Activated CD4-positive, alpha-beta T cell treated with anti-CD3 and anti-CD28 coated beads, Interleukin-2, Interleukin-6, amounts not matched to agents 100 ng/mL and 50 ng/mL, durations not matched to agents 16 hours and 8 hours (primary cell): ENCODE data around the gene AFG1L.
"Not testable (repeated sequence)": the region's sequence is repeated elsewhere in the genome, so short reads cannot be mapped to it uniquely, and the experiment has no call there.

Experiments used
- DNase-seq: peaks from one replicate; pipeline ENCODE4 v3.0.0-alpha.2; 2020

AFG1L gene

GRCh38 chr6:108419474-108419873 lies 124.6 kb downstream of the AFG1L start:
- no peak for DNase-seq

GRCh38 chr6:108419934-108420609 lies 125.2 kb downstream of the AFG1L start:
- DNase-seq: no peak

DNA sequence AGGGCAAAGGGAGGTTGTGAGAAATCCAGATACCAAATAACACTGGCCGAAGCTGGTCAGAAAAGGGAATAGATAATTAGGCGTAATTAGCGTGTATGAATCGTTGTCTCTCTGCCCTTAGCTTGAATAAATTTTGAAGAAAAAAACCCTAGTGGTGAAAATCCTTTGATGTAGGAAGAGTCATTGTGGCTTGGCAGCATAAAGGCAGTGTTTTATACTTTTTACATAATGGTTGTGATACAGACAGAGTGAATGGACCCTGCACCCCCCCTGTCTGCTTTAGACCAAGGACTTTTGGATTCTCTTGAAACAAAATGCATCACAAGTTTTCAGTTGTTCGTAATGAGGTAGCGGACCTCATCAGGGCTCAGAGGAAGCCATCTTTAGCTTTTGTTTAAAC lies 126.5 kb downstream of the AFG1L start:
- no peak for DNase-seq

GRCh38 chr6:108423982-108424705 lies 129.3 kb downstream of the AFG1L start:
- DNase-seq: no peak

GRCh38 chr6:108425428-108425827 lies 130.6 kb downstream of the AFG1L start:
- no peak for DNase-seq

- DNase-seq: no peak
Measured at GRCh38 chr6:108432143-108432542, 137.3 kb downstream of the AFG1L start.

DNA sequence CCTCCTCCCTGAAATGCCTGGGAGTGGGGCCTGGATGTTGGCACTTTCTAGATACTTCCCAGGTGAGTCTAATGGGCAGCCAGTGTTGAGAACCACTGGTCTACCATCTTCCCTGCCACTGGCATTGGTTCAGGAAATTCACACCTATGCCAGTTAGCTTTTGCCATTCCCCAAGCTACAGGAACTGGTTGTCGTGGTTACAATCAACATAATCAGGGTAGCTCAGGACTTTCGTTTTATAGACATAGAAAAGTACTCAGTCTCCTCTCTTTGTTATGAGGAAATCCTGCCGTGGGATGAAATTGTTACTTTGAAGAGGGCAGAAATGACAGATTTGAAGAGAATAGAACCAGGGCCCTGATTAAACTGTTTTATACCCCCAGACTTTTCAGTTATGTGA lies 137.9 kb downstream of the AFG1L start:
- no peak for DNase-seq

GRCh38 chr6:108434222-108434621 lies 139.4 kb downstream of the AFG1L start:
- DNase-seq: no peak

GRCh38 chr6:108435391-108435790 lies 140.5 kb downstream of the AFG1L start:
- no peak for DNase-seq

DNA sequence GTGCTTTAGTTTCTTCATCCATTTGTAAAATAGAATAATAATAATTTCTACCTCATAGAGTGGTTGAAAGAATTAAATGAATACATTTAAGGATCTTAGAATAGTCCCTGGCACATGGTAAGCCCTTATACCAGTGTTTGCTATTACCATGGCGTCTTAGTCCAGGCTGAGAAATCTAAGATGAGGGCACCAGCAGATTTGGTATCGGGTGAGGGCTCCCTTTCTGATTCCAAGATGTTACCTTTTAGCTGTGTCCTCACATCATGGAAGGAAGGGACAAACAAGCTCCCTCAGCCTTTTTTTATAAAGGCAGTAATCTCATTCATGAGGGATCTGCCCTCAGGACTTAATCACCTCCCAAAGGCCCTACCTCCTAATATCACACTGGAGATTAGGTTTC lies 141.9 kb downstream of the AFG1L start:
- DNase-seq: no peak

GRCh38 chr6:108437821-108438220 lies 143.0 kb downstream of the AFG1L start:
- DNase-seq: no peak

GRCh38 chr6:108438918-108439317 lies 144.1 kb downstream of the AFG1L start:
- DNase-seq: no peak

GRCh38 chr6:108441141-108441540 lies 146.3 kb downstream of the AFG1L start:
- no peak for DNase-seq

- no peak for DNase-seq
Measured at GRCh38 chr6:108442770-108443520, 148.1 kb downstream of the AFG1L start.

- DNase-seq: no peak
Measured at GRCh38 chr6:108446629-108447150, 151.8 kb downstream of the AFG1L start.

- no peak for DNase-seq
Measured at GRCh38 chr6:108448481-108448880, 153.6 kb downstream of the AFG1L start.

DNA sequence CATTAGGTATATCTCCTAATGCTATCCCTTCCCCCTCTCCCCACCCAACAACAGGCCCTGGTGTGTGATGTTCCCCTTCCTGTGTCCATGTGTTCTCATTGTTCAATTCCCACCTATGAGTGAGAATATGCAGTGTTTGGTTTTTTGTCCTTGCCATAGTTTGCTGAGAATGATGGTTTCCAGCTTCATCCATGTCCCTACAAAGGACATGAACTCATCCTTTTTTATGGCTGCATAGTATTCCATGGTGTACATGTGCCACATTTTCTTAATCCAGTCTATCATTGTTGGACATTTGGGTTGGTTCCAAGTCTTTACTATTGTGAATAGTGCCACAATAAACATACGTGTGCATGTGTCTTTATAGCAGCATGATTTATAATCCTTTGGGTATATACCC lies 154.9 kb downstream of the AFG1L start:
- DNase-seq: not testable (repeated sequence)

- no peak for DNase-seq
Measured at GRCh38 chr6:108451816-108452215, 157.0 kb downstream of the AFG1L start.

DNA sequence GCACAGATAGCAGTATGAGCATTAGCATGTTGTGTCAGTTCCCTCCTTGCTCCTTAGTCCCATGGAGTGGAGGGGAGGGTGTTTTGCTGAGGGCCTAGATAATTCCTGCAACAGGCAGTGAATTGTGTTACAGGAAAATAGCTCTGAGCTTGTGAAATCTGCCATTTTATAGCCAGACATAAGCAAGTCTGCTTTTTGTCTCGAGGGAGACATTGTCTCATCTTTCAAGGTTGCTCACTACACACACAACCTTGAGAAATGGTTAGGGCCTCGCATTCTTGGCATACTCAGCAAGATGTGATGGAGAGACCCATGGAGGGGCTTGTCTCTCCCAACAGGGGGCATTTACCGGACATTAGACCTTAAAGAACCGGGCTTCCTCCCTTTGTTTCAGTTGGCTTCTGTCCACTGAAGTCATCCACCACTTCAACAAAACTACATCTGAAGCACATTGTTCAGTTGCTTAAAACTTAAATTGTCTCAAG lies 157.9 kb downstream of the AFG1L start:
- DNase-seq: no peak

- no peak for DNase-seq
Measured at GRCh38 chr6:108453601-108454185, 158.8 kb downstream of the AFG1L start.

DNA sequence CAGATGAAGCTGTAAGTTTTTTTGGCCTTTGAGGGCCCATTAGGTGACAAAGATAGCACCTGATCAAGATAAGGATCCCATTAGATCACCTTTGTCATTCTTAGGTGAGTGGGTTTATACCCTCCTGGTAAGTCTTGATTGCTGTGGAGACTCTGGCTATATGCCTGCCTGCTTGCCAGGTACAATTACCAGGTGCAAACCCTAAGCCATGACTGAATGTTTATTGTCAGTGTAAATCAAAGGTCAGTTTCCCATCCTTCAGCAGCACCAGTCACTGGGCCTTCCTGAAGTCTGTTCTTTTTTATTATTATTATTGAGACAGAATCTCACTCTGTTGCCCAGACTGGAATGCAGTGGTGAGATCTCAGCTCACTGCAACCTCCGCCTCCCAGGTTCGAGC lies 159.5 kb downstream of the AFG1L start:
- no peak for DNase-seq

DNA sequence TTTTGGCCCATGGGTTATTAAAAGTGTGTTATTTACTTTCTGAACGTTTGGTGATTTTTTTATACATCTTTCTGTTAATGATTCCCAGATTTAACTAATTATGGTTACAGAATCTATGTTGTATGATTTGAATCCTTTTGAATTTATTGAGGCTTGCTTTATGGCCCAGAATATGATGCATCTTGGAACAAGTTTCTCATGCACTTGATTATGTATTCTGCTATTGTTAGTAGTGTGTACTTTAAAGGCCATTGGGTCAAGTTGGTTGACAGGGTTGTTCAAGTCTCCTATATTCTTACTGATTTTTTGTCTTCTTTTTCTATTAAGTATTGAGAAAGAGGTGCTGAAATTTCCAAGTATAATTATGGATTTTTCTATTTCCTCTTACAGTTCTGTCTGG lies 160.8 kb downstream of the AFG1L start:
- no peak for DNase-seq

DNA sequence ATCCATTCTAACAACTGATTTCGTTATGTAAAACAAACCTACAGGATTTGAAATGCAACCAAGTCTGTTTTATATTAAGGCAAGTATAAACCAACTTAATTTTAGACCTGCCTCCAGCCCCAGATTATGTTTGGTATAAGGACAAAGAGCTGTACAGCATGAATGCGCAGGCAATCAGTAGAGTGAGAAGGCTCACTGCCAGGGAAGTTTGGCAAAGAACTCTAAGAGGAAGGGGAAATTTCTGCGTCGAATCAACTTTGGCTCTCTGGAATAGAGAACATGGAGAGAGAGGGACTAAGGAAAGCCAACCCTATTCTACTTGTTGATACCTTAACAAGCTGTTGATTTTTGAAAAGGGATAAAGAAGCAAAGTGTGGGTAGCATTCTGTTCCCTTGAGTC lies 168.9 kb downstream of the AFG1L start:
- DNase-seq: no peak
